Epithelial cell of esophagus (primary cell): ENCODE data around the gene PHOSPHO2.

Experiments
- DNase-seq: peaks from one replicate; pipeline ENCODE4 v3.0.0; 2010; ENCODE audit warnings: low read depth
- H3K4me3 ChIP-seq: 2 replicates; pipeline ENCODE4 v1.5.1; 2011; ENCODE audit warnings: mild to moderate bottlenecking, low read length, control low read depth
- CTCF ChIP-seq: IDR thresholded peaks from 2 replicates; pipeline ENCODE4 v1.5.1; 2011; ENCODE audit warnings: low read depth, mild to moderate bottlenecking, low read length, control low read depth, inconsistent platforms; ENCODE audit not compliant: insufficient read depth; ENCODE audit errors: missing control alignments

PHOSPHO2 gene

DNA sequence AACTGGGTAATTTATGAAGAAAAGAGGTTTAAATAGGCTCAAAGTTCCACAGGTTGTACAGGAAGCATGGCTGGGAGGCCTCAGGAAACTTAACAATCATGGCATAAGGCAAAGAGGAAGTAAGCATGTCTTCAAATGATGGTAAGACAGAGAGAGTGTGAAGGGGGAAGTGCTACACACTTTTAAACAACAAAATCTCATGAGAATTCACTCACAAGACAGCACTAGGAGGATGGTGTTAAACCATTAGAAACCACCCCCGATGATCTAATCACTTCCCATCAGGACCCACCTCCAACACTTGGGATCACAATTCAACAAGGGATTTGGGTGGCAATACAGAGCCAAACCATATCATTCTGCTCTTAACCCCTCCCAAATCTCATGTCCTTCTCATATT is 34.9 kb upstream of the PHOSPHO2 start:
- no peak for TF ChIP-seq CTCF

DNA sequence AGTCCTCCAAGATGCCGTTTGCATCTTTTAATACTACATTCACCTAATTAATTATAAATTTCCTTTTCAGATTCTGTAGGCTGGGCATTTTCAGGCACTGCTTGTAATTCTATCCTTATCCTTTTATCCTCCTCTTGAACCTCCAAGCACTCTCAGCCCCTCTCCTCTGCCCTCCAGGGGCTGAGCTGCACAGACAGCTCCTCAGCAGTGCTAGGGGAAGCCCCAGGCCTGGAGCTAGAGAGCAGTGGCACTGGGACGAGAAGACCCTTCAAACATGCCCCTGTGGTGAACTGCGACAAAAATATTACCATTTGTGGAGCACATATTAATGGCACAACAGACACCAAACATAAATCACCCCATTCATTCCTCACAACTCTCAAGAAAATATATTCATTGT is 33.0 kb upstream of the PHOSPHO2 start:
- no peak for DNase-seq
- TF ChIP-seq CTCF, result no peak
- no peak overlapping the region for H3K4me3 ChIP-seq

More for the DNA sequence above, 34.9 kb upstream of the PHOSPHO2 start:
- no peak overlapping the region for H3K4me3 ChIP-seq
- no peak for DNase-seq

- no peak for DNase-seq
- H3K4me3 ChIP-seq, result no peak overlapping the region
- no peak for TF ChIP-seq CTCF
These were observed 31.5 kb upstream of the PHOSPHO2 start for GRCh38 chr2:169662744-169663143.

DNA sequence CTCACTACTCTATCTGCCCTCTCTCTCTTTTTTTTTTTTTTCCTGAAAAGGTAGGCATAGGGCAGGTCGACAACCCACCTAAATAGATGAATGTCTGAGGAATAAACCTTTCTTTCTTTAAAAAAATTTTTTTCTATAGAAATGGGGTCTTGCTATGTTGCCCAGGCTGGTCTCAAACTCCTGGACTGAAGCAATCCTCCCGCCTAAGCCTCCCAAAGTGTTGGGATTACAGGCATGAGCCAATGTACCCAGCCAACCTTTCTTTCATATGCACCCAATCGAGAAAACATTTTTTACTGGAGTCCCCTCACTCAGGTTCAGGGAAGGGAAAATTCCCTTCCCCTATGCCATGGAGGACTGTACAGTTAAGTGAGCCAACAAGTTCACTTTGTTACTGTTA is 31.0 kb upstream of the PHOSPHO2 start:
- no peak overlapping the region for H3K4me3 ChIP-seq
- no peak for TF ChIP-seq CTCF
- no peak for DNase-seq

- TF ChIP-seq CTCF, result no peak
- no peak overlapping the region for H3K4me3 ChIP-seq
- no peak for DNase-seq
These were observed 29.7 kb upstream of the PHOSPHO2 start for GRCh38 chr2:169664600-169664977.

DNA sequence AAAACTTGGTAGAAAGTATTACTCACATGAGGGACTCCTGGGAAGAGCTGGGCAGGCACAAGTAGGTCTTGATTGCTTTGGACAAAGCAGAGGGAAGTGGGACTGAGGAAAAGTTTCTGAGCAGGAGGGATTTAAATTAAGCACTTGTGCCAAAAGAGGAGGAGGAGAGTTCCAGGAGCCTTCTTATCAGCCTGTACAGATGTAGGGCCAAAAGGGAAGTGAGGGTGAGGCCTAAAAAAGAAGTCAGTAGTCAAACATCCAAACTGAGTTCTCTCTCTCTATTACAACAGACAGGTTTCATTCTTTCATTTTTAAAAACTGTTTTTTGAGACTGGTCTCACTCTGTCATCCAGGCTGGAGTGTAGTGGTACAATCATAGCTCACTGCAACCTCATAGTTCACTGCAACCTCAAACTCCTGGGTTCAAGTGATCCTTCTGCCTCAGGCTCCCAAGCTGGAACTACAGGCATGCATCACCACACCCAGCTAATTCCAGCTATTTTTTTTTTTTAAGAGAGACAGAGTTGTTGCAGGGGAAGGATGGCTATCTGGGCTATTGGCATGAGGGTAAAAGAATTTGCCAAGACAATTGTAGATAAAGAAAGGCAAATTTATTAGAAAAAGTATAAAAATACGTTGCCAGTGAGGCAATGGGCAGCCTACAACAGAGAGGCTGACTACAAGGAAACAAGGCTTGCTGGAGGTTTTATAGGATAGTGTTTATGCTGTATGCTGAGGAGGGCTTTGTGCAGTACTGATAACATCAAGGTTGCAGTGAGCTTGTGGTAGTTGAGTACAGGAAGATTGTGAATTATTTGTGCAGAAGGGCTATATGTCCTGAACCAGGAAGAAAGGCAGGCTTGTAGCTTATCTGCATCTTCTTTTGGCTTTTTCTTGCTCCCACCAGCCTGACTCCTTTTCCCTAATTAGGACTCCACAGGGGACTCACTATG is 29.0 kb upstream of the PHOSPHO2 start:
- TF ChIP-seq CTCF, result no peak
- no peak for DNase-seq
- no peak overlapping the region for H3K4me3 ChIP-seq

GRCh38 chr2:169667583-169667982 is 26.7 kb upstream of the PHOSPHO2 start:
- no peak for DNase-seq

More at GRCh38 chr2:169667583-169667982, 26.7 kb upstream of the PHOSPHO2 start:
- no peak overlapping the region for H3K4me3 ChIP-seq
- TF ChIP-seq CTCF, result no peak
